K562 (cell line): ENCODE measurements around the gene SATB2. TPM values are rescaled to one million over a fixed set of nuclear protein-coding genes. Genes with fewer than 3 reads are reported as not detected.

ENCODE experiments used
- ATAC-seq: fragments of 200-7000 bp; cut with Tn5 transposase; 3 replicates; pipeline ENCODE4 v1.9.1; 2020; ENCODE audit warnings: moderate library complexity
- BruUV-seq: library from RNA; stranded (reverse); fragments of 400-500 nt; replicated peaks from 2 replicates; lab custom pipeline; 2021; lab: Mats Ljungman, UMichigan
- CTCF ChIA-PET: fragments of 300-600 bp; formaldehyde crosslinking; extraction: SDS; loops from one replicate; lab custom pipeline; 2021; ENCODE audit warnings: low intra/inter-chr PET ratio; lab: Yijun Ruan, JAX
- POLR2A ChIA-PET: fragments of 300-600, 350-650 bp; sonication (Branson Sonifier 250); formaldehyde crosslinking; extraction: SDS; loops from one replicate; lab custom pipeline; 2021; ENCODE audit warnings: antibody characterized with exemption, inconsistent platforms; lab: Yijun Ruan, JAX
- DNase-seq, 4 experiments: peaks; one replicate each; pipeline versions ENCODE4 v3.0.0 to v3.0.0-alpha.2; 2011 to 2018; ENCODE audit warnings: low spot score in 3 of 4, mixed read lengths in 3 of 4; ENCODE audit errors: extremely low read depth in 1 of 4
- FAIRE-seq: peaks from 2 replicates; lab custom pipeline; 2011; peaks lifted over from hg19 to GRCh38; lab: Jason Lieb, UNC
- H2AFZ ChIP-seq: 2 replicates; pipeline ENCODE4 v1.6.0; 2011; ENCODE audit warnings: low read depth, low read length, control low read depth, inconsistent platforms
- H3K27ac ChIP-seq: fragments of 200-600 bp; 3 replicates; pipeline ENCODE4 v1.8.0; 2011; ENCODE audit warnings: low read depth, mild to moderate bottlenecking, control low read depth, inconsistent platforms, low read length, moderate library complexity, mixed read lengths; ENCODE audit errors: extremely low read depth
- H3K27me3 ChIP-seq, 2 experiments: fragments of 300-600 bp in 1 of 2; 2 replicates in 1 of 2; 3 replicates in 1 of 2; pipeline versions ENCODE4 v1.6.0 to v1.8.0; 2011; ENCODE audit warnings: inconsistent platforms in 2 of 2, low read length in 2 of 2, mild to moderate bottlenecking in 1 of 2, mixed read lengths in 1 of 2, moderate library complexity in 1 of 2; ENCODE audit not compliant: control insufficient read depth in 2 of 2, insufficient read depth in 2 of 2
- H3K36me3 ChIP-seq: fragments of 300-600 bp; 3 replicates; pipeline ENCODE4 v1.8.0; 2011; ENCODE audit warnings: mild to moderate bottlenecking, low read length, inconsistent platforms; ENCODE audit not compliant: control insufficient read depth, insufficient read depth
- H3K4me1 ChIP-seq, 2 experiments: fragments of 200-600 bp in 1 of 2; replicated peaks in 1 of 2; 2 replicates in 1 of 2; 3 replicates in 1 of 2; pipeline versions ENCODE4 v1.5.1 to v1.8.0; 2011; ENCODE audit warnings: inconsistent platforms in 2 of 2, low read length in 2 of 2, mild to moderate bottlenecking in 1 of 2, mixed read lengths in 1 of 2, moderate library complexity in 1 of 2; ENCODE audit not compliant: control insufficient read depth in 2 of 2, insufficient read depth in 2 of 2
- H3K4me2 ChIP-seq: 2 replicates; pipeline ENCODE4 v1.6.1; 2011; ENCODE audit warnings: low read length, control low read depth, inconsistent platforms, mixed read lengths; ENCODE audit not compliant: insufficient read depth
- H3K4me3 ChIP-seq: fragments of 200-600 bp; sonication (generic), shearing (Covaris generic); 2 replicates; pipeline ENCODE4 v1.5.1; 2016; ENCODE audit warnings: control low read depth, inconsistent platforms
- H3K79me2 ChIP-seq: fragments of 200-600 bp; 3 replicates; pipeline ENCODE4 v1.8.0; 2011; ENCODE audit warnings: low read length, inconsistent platforms; ENCODE audit not compliant: control insufficient read depth, insufficient read depth
- H3K9ac ChIP-seq, 2 experiments: 2 replicates each; pipeline versions ENCODE4 v1.6.0 to v1.6.1; 2011; ENCODE audit warnings: low read depth in 2 of 2, low read length in 2 of 2, control low read depth in 1 of 2, inconsistent platforms in 1 of 2, mild to moderate bottlenecking in 1 of 2, mixed read lengths in 1 of 2; ENCODE audit not compliant: insufficient read depth in 1 of 2
- H3K9me1 ChIP-seq: one replicate; pipeline ENCODE4 v1.6.0; 2011; ENCODE audit warnings: inconsistent platforms, mild to moderate bottlenecking, low read length, moderate library complexity; ENCODE audit not compliant: control insufficient read depth, insufficient read depth
- H3K9me3 ChIP-seq: replicated peaks from 2 replicates; pipeline ENCODE4 v1.5.1; 2011; ENCODE audit warnings: low read depth, low read length, inconsistent platforms; ENCODE audit not compliant: control insufficient read depth, insufficient read depth
- H4K20me1 ChIP-seq: replicated peaks from 2 replicates; pipeline ENCODE4 v1.6.1; 2011; ENCODE audit warnings: low read length, inconsistent platforms, mixed read lengths; ENCODE audit not compliant: control insufficient read depth, insufficient read depth
- ARID4B ChIP-seq: sonication (generic); formaldehyde crosslinking; IDR thresholded peaks from 2 replicates; pipeline ENCODE4 v1.8.0; 2022; ENCODE audit warnings: mild to moderate bottlenecking, missing genetic modification reagents
- CBX3 ChIP-seq, 2 experiments: IDR thresholded peaks; 1 replicate in 1 of 2; 2 replicates in 1 of 2; pipeline ENCODE4 v1.6.1; 2012; ENCODE audit warnings: inconsistent platforms in 2 of 2, low read length in 2 of 2, borderline replicate concordance in 1 of 2, control low read depth in 1 of 2
- EP300 ChIP-seq: IDR thresholded peaks from 2 replicates; pipeline ENCODE4 v1.6.1; 2012; ENCODE audit warnings: low read length, improper control_type of control experiment
- ETS2 ChIP-seq: IDR thresholded peaks from 2 replicates; pipeline ENCODE4 v1.6.1; 2016; ENCODE audit warnings: borderline replicate concordance, missing genetic modification characterization, mild to moderate bottlenecking, moderate library complexity, missing compliant biosample characterization; ENCODE audit not compliant: poor library complexity, severe bottlenecking
- ETV5 ChIP-seq: sonication (generic); formaldehyde crosslinking; IDR thresholded peaks from 2 replicates; pipeline ENCODE4 v1.4.0; 2020; ENCODE audit warnings: low read depth, mild to moderate bottlenecking, missing genetic modification reagents
- KDM2B ChIP-seq: fragments of 250-450 bp; sonication (Bioruptor Pico); IDR thresholded peaks from 2 replicates; pipeline ENCODE4 v1.8.0; 2021; ENCODE audit warnings: mild to moderate bottlenecking, moderate library complexity
- MEF2A ChIP-seq: IDR thresholded peaks from 2 replicates; pipeline ENCODE4 v1.6.1; 2011; ENCODE audit warnings: low read depth, mild to moderate bottlenecking, low read length, moderate library complexity; ENCODE audit not compliant: control insufficient read depth
- RBM39 ChIP-seq: fragments of 200-400 bp; formaldehyde crosslinking; optimal IDR thresholded peaks from 2 replicates; pipeline ENCODE3; 2018; ENCODE audit warnings: low read depth, low read length
- SMARCC2 ChIP-seq: fragments of 450-650 bp; IDR thresholded peaks from 2 replicates; pipeline ENCODE4 v1.6.1; 2017; ENCODE audit warnings: antibody characterized with exemption, moderate library complexity, mild to moderate bottlenecking, low read depth
- YBX1 ChIP-seq: fragments of 450-650 bp; IDR thresholded peaks from 2 replicates; pipeline ENCODE4 v1.7.1; 2016; ENCODE audit warnings: mild to moderate bottlenecking
- ZNF347 ChIP-seq: fragments of 450-650 bp; formaldehyde crosslinking; IDR thresholded peaks from 2 replicates; pipeline ENCODE4 v1.4.0; 2020; ENCODE audit warnings: low read depth, mild to moderate bottlenecking, moderate library complexity
- WGBS: fragments of 100-300 bp; shearing (Covaris generic); methylation state at CpG from one replicate; pipeline ENCODE4 v1.1.6; 2016; ENCODE audit warnings: low coverage, mixed read lengths; ENCODE audit not compliant: insufficient coverage; ENCODE audit errors: missing lambda C conversion rate; 5-methylcytosine and 5-hydroxymethylcytosine counted together
- in situ Hi-C: fragments of 300-500 bp; cut with MboI; formaldehyde crosslinking; loops from 4 replicates; pipeline ENCODE4 v1.15.0; 2018; ENCODE audit warnings: inconsistent platforms, mixed read lengths
- intact Hi-C: fragments of 100-400 bp; cut with micrococcal nuclease; formaldehyde crosslinking; loops from 2 replicates; pipeline ENCODE4 v1.14.2; 2022
- polyA plus RNA-seq, 8 experiments: library from polyadenylated mRNA; depleted of rRNA in 4 of 8; stranded (reverse) in 5 of 8; unstranded in 3 of 8; fragments of >200 nt; fragmentation: Nextera tagmentation in 2 of 8; fragmentation: Illumina TruSeq in 1 of 8; extraction: Ambion mirVana in 2 of 8; extraction: Trizol in 1 of 8; gene quantifications; 2 replicates each; pipeline versions ENCODE4 v1.2.1 to v1.2.3, GENCODE V29; 2011 to 2014; ENCODE audit warnings: inconsistent platforms in 1 of 8, missing spikeins in 1 of 8
- total RNA-seq, 7 experiments: library from RNA; depleted of rRNA in 6 of 7; stranded (reverse); fragments of >200 nt in 6 of 7; fragmentation: Illumina TruSeq in 2 of 7; extraction: Trizol in 2 of 7; gene quantifications; 2 replicates each; pipeline versions ENCODE4 v1.2.1 to v1.2.3, GENCODE V29; 2011 to 2021; ENCODE audit warnings: low replicate concordance in 1 of 7

The SATB2 gene
- total and polyA plus RNA-seq, 9 of the 15 experiments (the other 6 are each of a cell fraction or from before 2014, with no cell fraction given), result 4.5 to 34.0 (median 15.1) TPM

- intact Hi-C loops, result loop anchor here (10.0 kb wide), 1 partner anchor 1645 kb away; the partner anchor contains the start of gene PLCL1
- CTCF ChIA-PET, result no interaction called here
These were observed 7.8 kb downstream of the SATB2 start for GRCh38 chr2:199449956-199450355.

More at GRCh38 chr2:199449956-199450355, 7.8 kb downstream of the SATB2 start:
- WGBS, result 71% methylated on average over 2 of the region's 3 CpGs
- no peaks in the 10 kb centered on the region for H4K20me1 ChIP-seq
- H3K9me3 ChIP-seq, result no peaks in the 10 kb centered on the region
- no TSS peak for BruUV-seq
- H3K27me3 ChIP-seq, result no peaks in the 10 kb centered on the region
- no peak overlapping the region for H3K4me3 ChIP-seq
- POLR2A ChIA-PET, result no interaction called here
- in situ Hi-C loops, result no loop called here
- no peak for TF ChIP-seq KDM2B (CRISPR knock-in tag)
- no peak for TF ChIP-seq SMARCC2
- TF ChIP-seq ZNF347, result no peak
- TF ChIP-seq YBX1, result no peak
- TF ChIP-seq EP300, result no peak
- TF ChIP-seq ETS2 (tag), result no peak
- TF ChIP-seq CBX3 (IDR thresholded peaks at IDR 0.05; ENCODE audit: borderline replicate concordance in 1 of 2, low read length in 2 of 2), result no peak
- TF ChIP-seq MEF2A, result no peak
- no peak for TF ChIP-seq RBM39
- no peak for TF ChIP-seq ETV5 (CRISPR knock-in tag)
- no peak for TF ChIP-seq ARID4B (CRISPR knock-in tag)
- TF ChIP-seq, all 486 proteins: peak for 0
- Histone ChIP-seq H3K27ac (no peak overlapping the region), H3K79me2 (peaks cover 98% of the 10 kb centered on the region), H3K9ac (no peak overlapping the region), H3K36me3 (peaks cover 64% of the 10 kb centered on the region), H3K9me1 (no peaks in the 10 kb centered on the region), H3K4me2 (no peak overlapping the region), H3K4me1 (peaks cover 0 to 5% of the 10 kb centered on the region in 2 experiments; a peak in 4 of 5 replicates), H2AFZ (no peak overlapping the region)
- DNase-seq (no peak), ATAC-seq (no peak), FAIRE-seq (no peak)
